PC-9 (cell line): ENCODE results near the gene XYLT2.

Experiments
- EZH2 ChIP-seq: fragments of 200-600 bp; sonication (generic); IDR thresholded peaks from 2 replicates; pipeline ENCODE4 v1.8.0; 2017; ENCODE audit warnings: antibody characterized with exemption, low read depth
- TF ChIP-seq, protein P1 (sequence below): fragments of 200-600 bp; sonication (generic); conservative IDR thresholded peaks from 2 replicates; pipeline ENCODE4 v1.6.1; 2017; ENCODE audit warnings: mixed run types, antibody characterized with exemption, mild to moderate bottlenecking, moderate library complexity

DNA sequence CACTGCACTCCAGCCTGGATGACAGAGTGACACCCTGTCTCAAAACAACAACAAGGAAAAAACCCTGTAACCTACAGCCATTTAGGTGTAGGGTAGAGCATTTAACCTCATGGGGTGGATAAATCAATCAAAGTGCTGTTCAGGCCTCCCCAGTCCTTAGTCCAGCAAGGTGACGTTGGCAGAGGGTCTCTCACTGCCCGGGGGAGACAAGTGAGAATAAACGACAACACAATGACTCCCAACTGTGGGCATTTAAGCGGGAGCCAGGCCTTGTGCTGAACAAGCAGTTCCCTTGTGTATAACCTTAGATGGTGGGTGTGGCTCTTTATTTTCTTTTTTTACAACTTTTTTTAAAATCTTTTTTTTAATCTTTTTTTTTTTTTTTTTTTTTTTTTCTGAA, 42.3 kb upstream of the XYLT2 start:
- TF ChIP-seq, protein P1, sequence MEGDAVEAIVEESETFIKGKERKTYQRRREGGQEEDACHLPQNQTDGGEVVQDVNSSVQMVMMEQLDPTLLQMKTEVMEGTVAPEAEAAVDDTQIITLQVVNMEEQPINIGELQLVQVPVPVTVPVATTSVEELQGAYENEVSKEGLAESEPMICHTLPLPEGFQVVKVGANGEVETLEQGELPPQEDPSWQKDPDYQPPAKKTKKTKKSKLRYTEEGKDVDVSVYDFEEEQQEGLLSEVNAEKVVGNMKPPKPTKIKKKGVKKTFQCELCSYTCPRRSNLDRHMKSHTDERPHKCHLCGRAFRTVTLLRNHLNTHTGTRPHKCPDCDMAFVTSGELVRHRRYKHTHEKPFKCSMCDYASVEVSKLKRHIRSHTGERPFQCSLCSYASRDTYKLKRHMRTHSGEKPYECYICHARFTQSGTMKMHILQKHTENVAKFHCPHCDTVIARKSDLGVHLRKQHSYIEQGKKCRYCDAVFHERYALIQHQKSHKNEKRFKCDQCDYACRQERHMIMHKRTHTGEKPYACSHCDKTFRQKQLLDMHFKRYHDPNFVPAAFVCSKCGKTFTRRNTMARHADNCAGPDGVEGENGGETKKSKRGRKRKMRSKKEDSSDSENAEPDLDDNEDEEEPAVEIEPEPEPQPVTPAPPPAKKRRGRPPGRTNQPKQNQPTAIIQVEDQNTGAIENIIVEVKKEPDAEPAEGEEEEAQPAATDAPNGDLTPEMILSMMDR, result no peak
- no peak for TF ChIP-seq EZH2
